NCI-H2081 (cell line): Measurements from ENCODE around the gene KCNH4.

Experiments
- DNase-seq, 2 experiments: peaks; one replicate each; lab custom pipeline; 2025; lab: John Stamatoyannopoulos, UW

The KCNH4 gene

DNA sequence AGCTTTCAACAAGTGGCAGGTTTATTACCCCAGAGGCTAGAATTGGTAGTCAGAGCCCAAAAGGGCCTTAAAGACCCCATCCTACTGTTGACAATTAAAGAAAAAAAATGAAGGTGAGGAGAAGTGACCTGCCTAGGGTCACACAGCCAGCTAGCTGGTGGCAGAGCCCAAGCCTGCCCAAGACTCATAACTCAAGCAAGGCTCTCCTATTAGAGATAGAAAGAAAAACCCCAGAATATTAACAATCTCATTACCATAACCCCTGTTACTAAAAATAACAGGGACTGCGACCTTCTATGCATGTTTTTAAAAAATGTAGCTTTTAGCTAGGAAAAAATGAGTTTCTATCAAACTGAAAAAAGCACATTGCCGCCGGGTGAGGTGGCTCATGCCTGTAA lies 44.3 kb downstream of the KCNH4 start:
- DNase-seq: no peak

DNA sequence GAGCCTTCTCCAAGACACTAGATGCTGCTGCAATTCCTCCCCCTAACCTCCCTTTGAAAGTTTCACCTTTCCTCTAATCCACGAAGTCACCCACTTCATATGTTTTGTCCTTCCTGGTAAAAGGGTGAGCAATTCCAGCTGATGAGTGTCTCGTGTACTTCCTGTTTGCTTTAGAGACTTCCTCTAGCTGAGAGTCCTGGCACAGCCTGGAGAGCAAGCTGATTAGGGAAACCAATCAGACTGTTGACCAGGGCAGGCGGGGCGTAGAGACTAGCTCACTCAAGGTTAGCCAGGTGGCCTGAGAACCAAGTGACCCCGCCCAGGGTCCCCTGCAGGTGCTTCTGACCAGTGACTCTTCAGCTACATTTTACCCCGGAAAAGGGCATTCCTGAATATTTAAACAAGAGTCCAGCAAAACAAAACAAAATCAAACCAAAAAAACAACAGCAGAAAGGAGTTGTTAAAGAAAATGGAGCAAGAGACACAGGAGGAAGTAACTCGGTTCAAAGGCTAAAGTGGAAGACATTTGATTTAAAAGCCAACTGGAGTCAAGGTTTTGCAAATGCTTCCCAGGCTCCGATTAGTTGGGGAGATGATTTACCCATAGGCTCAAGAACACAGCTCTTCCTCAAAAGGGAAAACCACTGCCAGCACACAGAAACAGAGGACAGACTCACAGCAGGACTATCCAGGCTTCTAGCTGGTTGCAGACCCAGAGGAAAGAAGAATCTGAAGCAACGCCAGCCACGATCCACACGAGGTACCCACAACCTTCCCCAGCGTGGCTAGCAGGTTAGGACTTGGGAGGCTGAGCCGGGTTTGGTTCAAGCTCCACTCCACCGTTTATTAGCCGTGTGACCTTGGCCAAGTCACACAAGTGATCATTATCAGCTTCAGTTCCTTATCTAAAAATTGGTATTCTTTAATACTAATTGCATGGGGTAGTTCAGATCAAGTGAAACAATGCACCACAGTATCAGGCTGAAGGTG lies 45.0 kb downstream of the KCNH4 start:
- peak in 1 of 2 experiments; percentile 68 for DNase-seq

DNA sequence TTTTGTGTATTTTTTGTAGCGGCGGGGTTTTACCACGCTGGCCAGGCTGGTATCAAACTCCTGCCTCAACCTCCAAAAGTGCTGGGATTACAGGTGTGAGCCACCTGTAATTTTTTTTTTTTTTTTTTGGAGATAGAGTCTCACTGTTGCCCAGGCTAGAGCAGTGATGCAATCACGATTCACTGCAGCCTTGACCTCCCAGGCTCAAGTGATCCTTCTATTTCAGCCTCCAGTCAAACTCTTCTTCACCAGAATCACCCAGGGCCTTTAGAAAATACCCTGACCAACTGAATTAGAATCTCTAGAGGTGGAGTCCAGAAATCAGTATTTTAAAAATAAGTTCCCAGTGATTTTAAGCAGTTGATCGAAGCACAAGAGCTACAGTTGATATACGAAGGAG lies 45.8 kb downstream of the KCNH4 start:
- DNase-seq: no peak

DNA sequence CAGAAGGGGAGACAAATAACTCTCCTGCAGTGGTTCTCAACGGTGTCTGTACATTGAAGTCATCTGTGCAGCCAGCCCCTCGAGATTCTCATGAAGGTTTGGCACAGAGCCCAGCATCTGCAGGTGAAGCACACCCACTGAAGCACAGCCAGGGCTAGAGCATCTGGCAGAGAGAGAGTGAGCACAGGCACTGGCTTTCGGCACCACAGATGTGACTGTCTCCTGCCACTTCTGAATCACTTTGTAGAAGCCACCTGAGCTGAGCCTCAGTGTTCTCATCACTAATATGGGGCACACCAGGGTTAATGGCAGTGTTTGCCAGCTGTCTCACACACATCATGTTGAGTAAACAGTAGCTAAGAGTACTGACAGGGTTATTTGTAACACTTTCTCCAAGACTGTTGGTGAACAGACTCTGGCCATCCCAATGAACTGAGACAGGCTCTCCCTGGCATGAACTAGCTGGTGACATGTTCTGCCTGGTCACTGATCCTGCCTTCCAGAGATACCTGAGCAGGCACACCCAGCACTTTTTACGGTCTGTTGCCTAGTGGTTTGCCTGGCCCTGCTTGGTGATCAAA lies 47.4 kb downstream of the KCNH4 start:
- peak; percentile 55 to 70 for DNase-seq

DNA sequence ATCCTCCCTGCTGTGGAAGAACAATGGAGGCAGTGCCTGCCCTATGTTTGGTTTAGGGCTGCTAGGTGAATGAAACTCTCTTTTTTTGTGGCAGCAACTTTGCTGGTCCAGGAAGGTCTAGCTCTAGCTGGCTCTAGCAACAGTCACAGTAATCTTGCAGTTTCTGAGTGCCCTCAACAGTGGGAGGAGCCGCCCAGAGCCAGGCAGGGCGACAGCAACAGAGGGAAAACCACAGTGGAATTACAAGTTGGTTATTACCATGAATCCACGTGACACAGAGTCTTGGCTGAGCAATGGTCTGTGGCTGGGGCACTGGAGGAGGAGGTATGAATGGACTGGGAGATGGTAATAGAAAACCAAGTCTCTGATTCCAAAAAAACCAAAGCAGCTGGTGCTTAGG lies 48.0 kb downstream of the KCNH4 start:
- DNase-seq: no peak

DNA sequence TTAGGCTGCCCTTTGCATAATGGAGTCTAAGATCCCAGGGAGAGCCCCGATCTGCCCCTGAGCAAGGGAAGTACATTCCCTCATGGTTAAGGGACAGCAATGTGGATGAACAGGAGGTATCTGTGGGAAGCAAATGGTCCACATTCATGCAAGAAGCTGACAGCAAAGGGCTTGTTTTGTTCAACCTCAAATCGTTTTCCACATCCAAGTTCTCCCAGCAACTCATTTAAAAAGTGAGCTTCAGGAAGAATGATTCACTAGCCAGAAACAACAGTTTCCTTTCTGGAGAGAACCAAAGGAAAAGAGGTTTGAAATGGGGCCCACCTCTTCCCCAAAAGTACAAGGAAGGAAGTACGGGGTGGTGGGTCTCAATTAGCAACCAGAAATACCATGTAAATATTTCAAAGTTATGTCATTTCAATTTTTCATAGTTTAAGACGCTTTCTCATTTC lies 48.9 kb downstream of the KCNH4 start:
- DNase-seq: no peak

DNA sequence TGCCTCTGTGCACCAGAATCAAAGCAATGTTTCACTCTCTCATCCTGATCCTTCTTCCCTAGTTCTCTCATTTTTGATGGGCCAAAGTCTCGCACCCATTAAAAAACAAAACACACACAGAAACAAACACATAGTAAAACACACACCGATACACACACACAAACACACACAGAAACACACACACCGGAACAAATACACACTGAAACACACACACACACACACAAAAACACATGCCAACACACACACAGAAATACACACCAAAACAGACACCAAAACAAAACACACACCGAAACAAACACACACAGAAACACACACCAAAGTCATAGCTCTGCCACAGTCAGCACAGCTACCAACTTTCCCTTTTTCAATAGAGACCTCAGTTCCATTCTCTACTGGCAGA lies 49.7 kb downstream of the KCNH4 start:
- DNase-seq: no peak

DNA sequence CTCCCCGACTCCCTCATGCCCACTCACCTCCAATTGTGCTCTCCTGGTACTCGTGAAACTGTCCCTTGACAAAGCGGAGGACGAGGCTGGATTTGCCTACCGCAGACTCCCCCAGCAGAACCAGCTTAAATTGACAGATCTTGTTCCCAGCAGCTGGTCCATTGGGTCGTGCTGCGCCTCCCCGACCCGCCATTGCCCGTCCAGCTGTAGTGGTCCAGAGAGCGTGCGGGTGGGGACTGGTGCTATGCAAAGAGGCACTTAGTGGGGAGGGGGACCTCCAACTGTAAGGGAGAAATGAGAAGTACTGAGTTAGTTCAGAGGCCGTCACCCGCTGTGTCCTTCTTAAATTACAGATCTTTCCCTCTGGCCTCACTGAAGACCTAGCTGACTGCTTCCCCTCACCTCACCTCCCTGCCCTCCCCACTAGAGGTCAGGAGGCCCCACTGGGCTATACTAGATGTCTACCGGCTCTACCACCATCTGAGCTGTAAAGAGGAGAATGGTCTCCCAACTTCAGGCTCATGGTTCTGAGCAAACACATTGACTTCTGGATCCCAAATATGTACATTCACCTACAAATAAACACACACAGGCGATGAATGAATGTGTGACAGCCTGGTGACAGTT lies 50.5 kb downstream of the KCNH4 start:
- no peak for DNase-seq

DNA sequence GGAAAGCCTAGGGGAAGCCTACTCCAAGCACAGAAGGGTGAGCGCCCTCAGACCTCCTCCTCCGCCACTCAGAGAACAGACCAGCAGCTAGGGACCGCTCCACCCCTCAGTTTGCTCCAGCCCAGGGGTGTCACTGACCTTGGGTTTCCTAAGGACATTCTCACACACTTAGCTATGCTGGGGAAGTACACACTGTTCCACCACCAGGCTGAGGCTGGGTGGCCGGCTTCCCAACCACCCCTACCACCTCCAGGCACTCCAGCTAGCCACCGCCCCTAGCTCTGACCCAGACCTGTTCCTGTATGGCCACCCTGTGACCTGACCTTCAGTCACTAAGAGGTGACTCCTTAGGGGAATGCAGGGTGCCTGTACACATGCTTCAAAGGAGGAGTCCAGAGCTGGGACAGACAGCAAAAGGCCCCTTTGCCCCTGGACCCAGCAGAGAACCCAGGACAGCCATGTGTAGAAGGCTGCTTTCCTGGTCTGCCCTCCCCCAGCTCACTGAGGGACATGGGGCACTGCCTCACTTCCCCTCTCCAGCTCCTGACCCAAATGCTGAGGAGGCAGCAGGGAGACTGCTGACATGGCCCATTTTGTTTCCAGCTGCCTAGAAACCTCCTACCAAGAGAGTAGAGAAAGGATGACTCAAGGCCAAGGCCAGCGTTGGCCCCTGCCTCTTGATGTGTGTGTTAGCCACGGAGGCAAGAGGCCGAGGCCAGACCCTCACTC lies 51.7 kb downstream of the KCNH4 start:
- no peak for DNase-seq

DNA sequence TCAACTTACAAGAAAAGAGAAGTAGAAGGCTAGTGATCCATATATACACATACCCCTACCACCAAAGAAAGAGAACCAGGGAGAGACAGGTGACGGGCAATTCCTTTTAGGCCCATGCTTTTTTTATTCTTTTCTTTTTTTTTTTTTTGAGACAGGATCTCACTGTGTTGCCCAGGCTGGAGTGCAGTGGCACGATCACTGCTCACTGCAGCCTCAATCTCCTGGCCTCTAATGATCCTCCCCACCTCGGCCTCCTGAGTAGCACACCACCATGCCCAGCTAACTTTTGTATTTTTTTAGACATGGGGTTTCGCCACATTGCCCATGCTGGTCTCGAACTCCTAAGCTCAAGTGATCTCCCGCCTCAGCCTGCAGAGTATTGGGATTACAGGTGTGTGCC lies 53.5 kb downstream of the KCNH4 start:
- DNase-seq: no peak

DNA sequence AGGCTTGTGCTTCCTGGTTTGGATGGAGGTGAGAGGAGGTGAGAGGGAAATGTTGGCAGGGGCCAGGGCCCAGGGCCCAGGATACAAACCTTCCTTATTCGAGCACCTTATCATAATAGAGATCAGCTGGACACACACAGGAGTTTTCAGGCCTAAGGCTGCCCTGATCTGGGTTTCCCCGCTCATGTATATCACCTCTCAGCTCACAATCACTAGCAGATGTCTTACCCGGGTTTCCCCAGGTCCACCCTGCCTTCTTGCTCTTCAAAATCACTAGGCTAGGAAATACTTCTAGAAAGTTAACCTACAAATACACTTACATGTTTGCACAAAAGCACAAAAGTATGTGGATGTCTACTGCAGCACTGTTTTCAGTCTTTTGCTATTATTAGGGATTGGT lies 54.1 kb downstream of the KCNH4 start:
- DNase-seq: no peak

DNA sequence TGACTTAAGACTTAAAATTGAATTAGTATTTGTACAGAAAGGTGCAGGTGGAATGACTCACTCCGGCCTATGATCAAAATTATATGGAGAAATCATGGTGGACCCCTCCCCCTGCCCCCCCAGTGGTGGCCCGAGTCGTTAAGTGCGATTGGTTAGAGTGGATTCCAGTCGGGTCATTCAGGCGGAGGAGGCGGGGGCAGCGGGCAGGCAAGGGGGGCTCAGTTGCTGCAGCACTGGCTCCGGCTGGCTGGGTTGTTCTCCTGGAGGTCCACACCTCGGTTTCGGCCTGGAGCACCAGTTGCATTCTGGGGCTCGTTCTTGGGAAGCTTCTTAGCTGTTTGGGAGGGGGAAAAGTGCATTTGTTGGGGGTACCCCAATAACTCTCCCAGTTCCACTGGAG lies 55.4 kb downstream of the KCNH4 start:
- no peak for DNase-seq

DNA sequence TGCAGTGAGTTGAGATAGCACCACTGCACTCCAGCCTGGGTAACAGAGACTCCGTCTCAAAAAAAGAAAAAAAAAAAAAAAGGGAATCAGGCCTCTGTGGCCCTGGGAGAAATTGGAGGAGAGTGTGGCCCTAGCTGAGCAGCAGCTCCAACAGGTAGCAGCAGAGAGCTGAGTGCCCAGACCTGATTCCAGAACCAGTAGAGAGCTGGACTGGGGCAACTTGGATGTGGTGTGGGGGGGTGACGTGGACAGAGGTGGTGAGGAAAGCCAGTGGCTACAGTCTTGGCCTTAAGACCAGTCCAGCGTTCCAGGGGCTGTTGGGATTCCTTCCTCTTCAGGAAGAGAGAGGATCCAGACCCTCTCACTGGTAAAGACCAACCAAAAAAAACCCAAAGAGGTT lies 56.7 kb downstream of the KCNH4 start:
- DNase-seq: no peak

DNA sequence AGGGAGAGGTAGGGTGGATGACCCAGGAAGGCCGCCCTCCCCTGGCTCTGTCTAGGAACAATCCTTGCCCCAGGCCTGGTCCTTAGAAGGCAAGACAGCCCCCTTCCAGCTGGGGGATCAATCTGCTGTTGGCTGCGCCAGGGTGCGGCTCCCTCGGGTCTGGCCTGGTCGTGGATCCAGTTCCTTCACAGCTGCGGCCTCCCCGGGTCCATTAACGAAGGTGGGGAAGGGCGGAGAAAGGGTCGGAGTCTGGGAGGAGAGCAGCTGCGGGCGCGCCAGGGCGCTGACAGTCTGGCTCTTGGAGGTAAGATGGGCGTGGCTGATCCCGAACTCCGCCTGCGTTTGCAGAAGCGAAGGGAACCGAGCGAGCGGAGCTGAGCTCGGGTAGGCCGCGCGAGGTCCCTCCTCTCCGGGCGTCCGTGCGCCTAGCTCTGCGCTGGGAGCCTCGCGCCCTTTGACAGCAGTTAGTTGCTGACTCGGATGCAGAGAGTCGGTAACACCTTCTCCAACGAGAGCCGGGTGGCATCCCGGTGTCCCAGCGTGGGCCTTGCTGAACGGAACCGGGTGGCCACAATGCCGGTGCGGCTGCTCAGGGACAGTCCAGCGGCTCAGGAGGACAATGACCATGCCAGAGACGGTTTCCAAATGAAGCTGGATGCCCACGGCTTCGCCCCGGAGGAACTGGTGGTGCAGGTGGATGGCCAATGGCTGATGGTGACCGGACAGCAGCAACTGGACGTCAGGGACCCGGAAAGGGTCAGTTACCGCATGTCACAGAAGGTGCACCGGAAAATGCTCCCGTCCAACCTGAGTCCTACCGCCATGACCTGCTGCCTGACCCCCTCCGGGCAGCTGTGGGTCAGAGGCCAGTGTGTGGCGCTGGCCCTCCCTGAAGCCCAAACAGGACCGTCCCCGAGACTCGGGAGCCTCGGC lies 58.3 kb downstream of the KCNH4 start, which contains the start of gene HSPB9:
HSPB9 (plus strand) TSS at position 434 of the 933 bp plus-strand sequence; CDS start at position 481, 47 bp downstream.
- peak in 1 of 2 experiments; percentile 23 for DNase-seq

DNA sequence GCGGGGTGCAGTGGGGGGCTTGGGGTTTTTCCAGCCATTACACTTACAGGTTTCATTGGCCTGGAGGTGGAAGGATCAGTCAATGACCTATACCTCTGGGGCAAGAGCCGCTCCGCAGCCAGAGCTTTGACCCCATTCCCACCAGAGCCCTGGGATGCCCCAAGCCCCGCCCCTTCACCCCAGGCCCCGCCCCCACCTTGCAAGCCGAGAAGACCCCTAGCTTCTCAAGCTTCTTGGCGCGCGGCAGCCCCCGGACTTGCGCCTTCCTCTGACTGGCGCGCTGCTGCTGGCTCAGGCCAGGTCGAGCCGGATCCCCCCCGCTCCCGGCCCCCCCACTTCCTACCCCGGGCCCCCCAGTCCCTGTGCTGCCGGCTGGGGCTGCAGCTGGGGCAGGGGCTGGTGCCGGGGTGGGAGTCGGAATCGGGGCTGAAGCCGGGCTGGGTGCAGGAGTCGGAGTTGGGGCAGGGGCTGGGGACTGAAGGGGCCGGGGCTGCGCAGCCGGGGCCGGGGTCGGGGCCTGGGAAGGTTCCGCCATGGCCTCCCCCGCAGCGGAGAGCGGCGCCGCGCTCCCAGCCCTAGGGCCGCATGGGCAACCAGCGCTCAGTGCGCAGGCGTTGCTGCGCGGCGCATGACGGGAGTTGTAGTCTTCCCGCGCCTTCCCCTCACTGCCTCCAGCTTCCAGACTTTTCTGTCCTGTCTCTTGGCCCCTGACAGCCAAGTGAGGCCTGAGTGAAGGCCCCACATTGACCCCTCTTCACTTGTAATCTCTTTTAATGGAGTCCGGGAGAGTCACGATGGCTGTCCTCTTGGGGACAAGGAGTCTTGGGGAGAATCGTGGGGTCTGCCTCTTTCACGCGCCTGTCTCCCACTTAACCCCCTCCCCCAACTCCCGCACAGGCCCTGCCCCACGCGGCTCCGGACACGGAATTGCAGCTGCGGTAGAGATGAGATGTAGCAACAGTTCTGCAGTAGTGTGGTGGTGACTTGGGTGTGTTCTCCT lies 59.9 kb downstream of the KCNH4 start, which contains the start of gene KAT2A:
KAT2A (minus strand) TSS at position 598 of the 1,000 bp plus-strand sequence; CDS start at position 535, 63 bp downstream.
- peak; percentile 84 to 91 for DNase-seq

DNA sequence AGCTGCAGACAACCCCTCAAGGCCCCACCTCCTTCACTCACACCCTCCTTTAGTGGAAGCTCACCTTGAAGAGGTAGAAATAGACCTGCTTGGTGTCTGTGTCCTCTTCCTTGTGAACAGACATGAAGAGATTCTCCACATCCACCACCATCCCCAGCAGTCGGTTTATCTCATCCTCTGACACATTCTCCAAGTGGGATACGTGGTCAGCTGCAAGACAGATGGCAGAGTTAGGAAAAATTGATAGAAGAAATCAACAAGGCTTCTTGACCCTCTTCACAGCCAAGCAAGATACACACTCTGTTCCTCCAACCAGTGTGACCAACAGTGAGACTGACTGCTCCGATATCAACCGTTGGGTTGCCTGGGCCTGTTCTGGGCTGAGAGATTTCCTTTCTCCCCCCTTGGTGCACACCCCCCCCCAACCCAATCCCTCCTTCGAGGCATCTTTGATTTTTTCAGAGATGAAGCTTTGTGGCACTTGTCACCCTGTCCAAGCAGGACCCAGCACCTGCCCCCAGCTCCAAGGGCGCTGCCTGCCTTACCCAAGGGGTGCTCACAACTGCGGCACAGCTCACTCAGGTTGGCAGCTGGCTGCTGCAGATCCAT lies 60.7 kb downstream of the KCNH4 start:
- no peak for DNase-seq

DNA sequence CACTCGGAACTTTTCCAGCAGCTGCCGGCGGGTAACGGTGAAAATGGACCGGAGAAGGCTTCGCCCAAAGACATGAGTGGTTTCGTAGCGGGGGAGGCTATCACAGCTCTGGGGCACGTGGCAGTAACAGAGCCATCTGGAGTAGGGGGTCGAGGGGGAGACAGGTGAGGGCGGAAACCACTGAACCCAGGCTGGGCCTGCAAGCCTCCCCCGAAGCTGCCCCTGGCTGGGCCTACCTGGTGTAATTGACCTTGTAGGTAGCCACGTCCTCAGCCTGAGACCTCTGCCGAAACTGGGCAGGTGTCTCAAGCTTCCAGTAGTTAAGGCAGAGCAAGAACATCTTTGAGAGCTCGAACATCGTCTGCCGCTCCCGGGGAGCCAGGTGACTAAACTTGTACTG lies 61.6 kb downstream of the KCNH4 start:
- DNase-seq: no peak

DNA sequence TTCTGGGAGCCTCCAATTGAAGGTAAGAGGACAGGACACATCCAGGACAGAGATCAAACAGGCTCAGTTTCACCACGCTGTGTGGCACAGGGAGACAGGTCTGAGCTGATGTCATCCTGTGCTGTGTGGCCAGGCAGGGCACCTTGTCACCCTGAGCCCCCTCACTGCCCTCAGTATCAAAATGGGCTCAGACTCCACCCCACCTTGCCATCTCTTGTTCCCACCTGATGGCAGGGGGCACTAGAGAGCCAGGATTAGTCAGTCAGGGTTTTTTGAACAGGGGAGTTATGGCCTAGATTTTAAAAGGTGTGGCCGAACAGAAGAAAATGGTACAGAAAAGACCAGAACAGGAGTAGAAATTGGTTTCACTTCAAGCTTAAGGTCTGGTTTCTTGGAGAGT lies 62.4 kb downstream of the KCNH4 start:
- DNase-seq: peak; percentile 42 to 48

DNA sequence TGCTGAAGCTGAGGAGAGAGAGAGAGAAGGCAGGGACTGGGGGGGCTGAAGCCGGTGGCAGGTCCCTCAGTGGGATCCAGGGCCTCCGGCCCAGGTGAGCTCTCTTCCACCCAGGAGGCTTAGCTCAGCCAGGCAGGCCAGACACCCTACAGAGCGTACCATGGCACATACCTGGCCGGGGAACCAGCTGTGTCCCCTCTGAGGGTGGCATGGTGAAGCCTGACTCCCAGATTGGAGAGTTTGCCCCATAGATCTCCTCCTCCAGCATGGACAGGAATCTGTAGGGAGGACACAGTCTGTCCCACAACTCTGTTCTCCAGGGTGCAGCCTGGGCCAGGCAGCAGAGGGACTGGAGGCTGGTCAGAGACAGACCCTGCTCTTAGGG lies 62.8 kb downstream of the KCNH4 start:
- no peak for DNase-seq
